AG04450 (cell line): ENCODE results near the gene C17orf75. TPM values are rescaled to one million over a fixed set of nuclear protein-coding genes. Genes with fewer than 3 reads are reported as not detected.
"Not testable (repeated sequence)": the region's sequence is repeated elsewhere in the genome, so short reads cannot be mapped to it uniquely, and the experiment has no call there.

Source experiments
- CTCF ChIA-PET: fragments of 300-600, 350-600 bp; formaldehyde crosslinking; extraction: SDS; loops from one replicate; lab custom pipeline; 2022; ENCODE audit warnings: antibody characterized with exemption, inconsistent platforms; lab: Charles Lee
- POLR2A ChIA-PET: fragments of 350-600 bp; formaldehyde crosslinking; extraction: SDS; loops from one replicate; lab custom pipeline; 2021; ENCODE audit warnings: antibody characterized with exemption, inconsistent platforms; lab: Yijun Ruan, JAX
- DNase-seq: peaks from one replicate; pipeline ENCODE4 v3.0.0-alpha.2; 2011; ENCODE audit warnings: low read depth, low spot score
- H3K27ac ChIP-seq: one replicate; pipeline ENCODE4 v1.5.1; 2012; ENCODE audit warnings: low read depth, low read length, control low read depth
- H3K27me3 ChIP-seq: one replicate; pipeline ENCODE4 v1.6.0; 2012; ENCODE audit warnings: low read length; ENCODE audit not compliant: control insufficient read depth, insufficient read depth
- H3K4me3 ChIP-seq: 2 replicates; pipeline ENCODE4 v1.5.1; 2011; ENCODE audit warnings: mild to moderate bottlenecking, low read depth, low read length, control low read depth
- H3K9me3 ChIP-seq: 2 replicates; pipeline ENCODE4 v1.5.1; 2012; ENCODE audit warnings: low read length; ENCODE audit not compliant: control insufficient read depth, insufficient read depth
- CTCF ChIP-seq: IDR thresholded peaks from 2 replicates; pipeline ENCODE4 v1.5.1; 2011; ENCODE audit warnings: low read depth, low read length, control low read depth, inconsistent platforms
- polyA minus RNA-seq: library from RNA; depleted of rRNA, polyadenylated mRNA; stranded (reverse); fragments of >200 nt; gene quantifications from 2 replicates; pipeline ENCODE4 v1.2.3, GENCODE V29; 2011; rRNA and poly(A)+ RNA removed
- polyA plus RNA-seq: library from polyadenylated mRNA; depleted of rRNA; stranded (reverse); fragments of >200 nt; gene quantifications from 2 replicates; pipeline ENCODE4 v1.2.3, GENCODE V29; 2011; rRNA removed

C17orf75 gene
- polyA plus RNA-seq, result 16.6 and 19.1 TPM in 2 replicates
- polyA minus RNA-seq, result 13.4 and 13.6 TPM in 2 replicates

- ChIA-PET CTCF (interaction anchor here (0.7 kb wide), 1 partner anchor 57 kb away, joined by 4 read pairs; no protein-coding TSS in a partner anchor), POLR2A (interaction anchor here (0.6 to 1.0 kb wide), 2 partner anchors 9 to 48 kb away, joined by 4 to 6 read pairs; no protein-coding TSS in a partner anchor)
- no peaks in the 10 kb centered on the region; the same call in 1 of the 2 replicates for H3K9me3 ChIP-seq
- H3K4me3 ChIP-seq, result peak within 1 kb of the TSS; percentile 72
- DNase-seq, result no peak
- peak within 1 kb of the TSS; percentile 57 for H3K27ac ChIP-seq
- H3K27me3 ChIP-seq, result no peaks in the 10 kb centered on the region
- no peak for TF ChIP-seq CTCF
These were observed at the start of gene C17orf75 for GRCh38 chr17:32341857-32342602. Gene C17orf75, minus strand, starts transcription at chr17:32342173. Its CDS starts 34 bp downstream, at chr17:32342139.

GRCh38 chr17:32388613-32389459 is 46.9 kb upstream of the C17orf75 start:
- TF ChIP-seq CTCF, result no peak
- Histone ChIP-seq H3K27me3 (no peaks in the 10 kb centered on the region), H3K27ac (no peak overlapping the region), H3K4me3 (no peak overlapping the region), H3K9me3 (no peaks in the 10 kb centered on the region)
- POLR2A ChIA-PET, result no interaction called here
- CTCF ChIA-PET, result interaction anchor here (1.0 kb wide), 1 partner anchor 10 kb away, joined by 4 read pairs; no protein-coding TSS in a partner anchor
- no peak for DNase-seq

GRCh38 chr17:32388128-32388527 is 46.2 kb upstream of the C17orf75 start:
- POLR2A ChIA-PET, result interaction anchor here (0.6 kb wide), 1 partner anchor 203 kb away, joined by 4 read pairs; no protein-coding TSS in a partner anchor
- DNase-seq, CTCF ChIA-PET, H3K27me3 ChIP-seq, H3K4me3 ChIP-seq, H3K27ac ChIP-seq, H3K9me3 ChIP-seq: not testable (repeated sequence)

- TF ChIP-seq CTCF, result no peak
- ChIA-PET CTCF (interaction anchor here (0.6 kb wide), 1 partner anchor 57 kb away, joined by 3 read pairs; the partner anchor contains the start of gene PSMD11), POLR2A (interaction anchor here (0.6 kb wide), 2 partner anchors 13 to 33 kb away, joined by 10 to 15 read pairs; no protein-coding TSS in a partner anchor)
- no peaks in the 10 kb centered on the region for H3K9me3 ChIP-seq
- no peak for DNase-seq
- H3K27me3 ChIP-seq, result no peaks in the 10 kb centered on the region
- H3K27ac ChIP-seq, result no peak overlapping the region
- H3K4me3 ChIP-seq, result no peak overlapping the region
These were observed 44.9 kb upstream of the C17orf75 start for GRCh38 chr17:32386844-32387243.

- Histone ChIP-seq H3K27me3 (no peaks in the 10 kb centered on the region), H3K4me3 (no peak overlapping the region), H3K9me3 (no peaks in the 10 kb centered on the region), H3K27ac (no peak overlapping the region)
- TF ChIP-seq CTCF, result no peak
- no peak for DNase-seq
- ChIA-PET POLR2A (no interaction called here), CTCF (no interaction called here)
These were observed 44.0 kb upstream of the C17orf75 start for GRCh38 chr17:32385971-32386370.
